ENCODE measurements around the gene PAH. TPM values are rescaled to one million over a fixed set of nuclear protein-coding genes. Genes with fewer than 3 reads are reported as not detected.

The PAH gene
- not detected for total RNA-seq
- long read RNA-seq, result 0 reads

DNA sequence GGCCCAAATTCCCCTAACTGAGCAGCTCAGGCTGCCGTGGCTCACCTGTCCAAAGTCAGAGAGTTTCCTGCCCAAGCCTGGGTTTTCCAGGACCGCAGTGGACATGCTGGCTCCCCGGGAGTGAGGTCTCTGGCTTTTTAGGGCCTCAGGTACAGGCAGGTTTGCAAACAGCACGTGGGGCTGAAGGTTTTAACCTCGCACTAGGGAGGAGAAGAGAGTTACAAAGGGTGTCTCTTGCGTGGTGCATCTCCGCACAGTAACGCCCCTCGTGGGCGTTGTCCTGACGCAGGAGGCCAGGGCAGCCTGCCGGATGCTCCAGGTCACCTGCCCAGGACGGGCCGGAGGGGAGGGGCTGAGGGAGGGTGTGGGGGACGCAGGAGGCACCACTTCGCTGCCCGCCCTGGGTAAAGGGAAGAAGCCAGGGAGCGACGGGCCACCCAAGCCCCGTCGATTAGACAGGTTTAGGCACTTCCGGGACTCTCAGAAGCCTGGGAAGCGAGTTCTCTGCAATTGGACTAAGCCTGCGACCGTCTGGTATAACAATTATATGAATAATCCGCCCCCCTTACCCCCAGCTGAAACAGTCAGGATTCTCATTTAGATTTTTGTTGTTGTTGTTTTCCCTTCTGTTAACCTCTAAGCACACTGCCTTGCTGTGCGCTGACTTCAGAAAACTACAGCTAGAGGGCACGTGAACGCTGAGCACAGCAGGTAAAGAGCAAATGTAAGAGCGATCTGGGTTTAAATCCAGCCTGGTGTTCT lies at the start of gene PAH:
Gene PAH, minus strand, starts transcription at position 219 of the 762 bp plus-strand sequence. Its CDS starts 114 bp downstream, at position 105.
- TF ChIP-seq, protein P1, sequence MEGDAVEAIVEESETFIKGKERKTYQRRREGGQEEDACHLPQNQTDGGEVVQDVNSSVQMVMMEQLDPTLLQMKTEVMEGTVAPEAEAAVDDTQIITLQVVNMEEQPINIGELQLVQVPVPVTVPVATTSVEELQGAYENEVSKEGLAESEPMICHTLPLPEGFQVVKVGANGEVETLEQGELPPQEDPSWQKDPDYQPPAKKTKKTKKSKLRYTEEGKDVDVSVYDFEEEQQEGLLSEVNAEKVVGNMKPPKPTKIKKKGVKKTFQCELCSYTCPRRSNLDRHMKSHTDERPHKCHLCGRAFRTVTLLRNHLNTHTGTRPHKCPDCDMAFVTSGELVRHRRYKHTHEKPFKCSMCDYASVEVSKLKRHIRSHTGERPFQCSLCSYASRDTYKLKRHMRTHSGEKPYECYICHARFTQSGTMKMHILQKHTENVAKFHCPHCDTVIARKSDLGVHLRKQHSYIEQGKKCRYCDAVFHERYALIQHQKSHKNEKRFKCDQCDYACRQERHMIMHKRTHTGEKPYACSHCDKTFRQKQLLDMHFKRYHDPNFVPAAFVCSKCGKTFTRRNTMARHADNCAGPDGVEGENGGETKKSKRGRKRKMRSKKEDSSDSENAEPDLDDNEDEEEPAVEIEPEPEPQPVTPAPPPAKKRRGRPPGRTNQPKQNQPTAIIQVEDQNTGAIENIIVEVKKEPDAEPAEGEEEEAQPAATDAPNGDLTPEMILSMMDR (IDR thresholded peaks at IDR 0.05), result no peak
- Histone ChIP-seq H3K36me3 (no peaks in the 10 kb centered on the region), H3K27me3 (peaks cover 9% of the 10 kb centered on the region), H3K27ac (no peak within 1 kb of the TSS), H3K4me3 (peak within 1 kb of the TSS; percentile 32), H3K4me1 (no peaks in the 10 kb centered on the region), H3K9me3 (no peaks in the 10 kb centered on the region)
- ATAC-seq (peak; percentile 86), DNase-seq (peak; percentile 69)
- intact Hi-C loops (cut with DNase I), result no loop called here

DNA sequence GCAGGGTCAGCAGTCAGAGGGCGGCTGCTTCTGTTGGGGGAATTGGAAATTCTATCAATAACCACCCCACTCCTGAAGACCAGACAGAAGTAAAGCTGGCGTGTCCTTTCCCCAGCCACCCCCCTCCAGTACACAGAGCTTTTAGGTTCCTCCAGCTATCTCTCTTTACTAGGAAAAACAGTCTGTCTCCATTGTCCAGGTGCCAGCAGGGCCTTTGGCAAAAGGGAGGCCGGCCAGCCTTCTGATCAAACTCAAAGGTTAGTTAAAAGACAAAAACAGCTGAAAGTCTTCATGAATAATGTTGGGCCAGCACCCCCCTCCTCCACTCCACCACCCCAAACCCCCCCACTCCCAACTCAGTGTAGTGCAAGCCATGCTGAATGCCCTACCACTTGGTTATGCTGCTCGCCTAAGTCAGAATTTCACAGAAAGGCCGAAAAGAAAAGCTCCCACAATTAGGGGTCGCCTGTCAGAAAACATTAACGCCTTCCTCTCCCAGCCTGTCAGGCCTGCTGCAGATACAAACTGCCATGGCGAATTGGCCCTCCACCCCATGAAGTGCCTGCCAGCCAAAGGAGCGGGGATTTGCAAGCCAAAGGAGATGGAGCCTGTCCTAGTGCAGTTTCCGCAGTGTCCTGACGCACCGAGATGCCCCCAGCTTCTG lies 49.3 kb upstream of the PAH start:
- DNase-seq (no peak), ATAC-seq (no peak)
- no peaks in the 10 kb centered on the region for H3K36me3 ChIP-seq
- no peak overlapping the region for H3K4me3 ChIP-seq
- H3K4me1 ChIP-seq, result no peaks in the 10 kb centered on the region
- intact Hi-C loops (cut with DNase I), result no loop called here
- TF ChIP-seq, protein P1 (IDR thresholded peaks at IDR 0.05), result no peak
- H3K27me3 ChIP-seq, result peaks cover 49% of the 10 kb centered on the region
- no peaks in the 10 kb centered on the region for H3K9me3 ChIP-seq
- no peak overlapping the region for H3K27ac ChIP-seq

DNA sequence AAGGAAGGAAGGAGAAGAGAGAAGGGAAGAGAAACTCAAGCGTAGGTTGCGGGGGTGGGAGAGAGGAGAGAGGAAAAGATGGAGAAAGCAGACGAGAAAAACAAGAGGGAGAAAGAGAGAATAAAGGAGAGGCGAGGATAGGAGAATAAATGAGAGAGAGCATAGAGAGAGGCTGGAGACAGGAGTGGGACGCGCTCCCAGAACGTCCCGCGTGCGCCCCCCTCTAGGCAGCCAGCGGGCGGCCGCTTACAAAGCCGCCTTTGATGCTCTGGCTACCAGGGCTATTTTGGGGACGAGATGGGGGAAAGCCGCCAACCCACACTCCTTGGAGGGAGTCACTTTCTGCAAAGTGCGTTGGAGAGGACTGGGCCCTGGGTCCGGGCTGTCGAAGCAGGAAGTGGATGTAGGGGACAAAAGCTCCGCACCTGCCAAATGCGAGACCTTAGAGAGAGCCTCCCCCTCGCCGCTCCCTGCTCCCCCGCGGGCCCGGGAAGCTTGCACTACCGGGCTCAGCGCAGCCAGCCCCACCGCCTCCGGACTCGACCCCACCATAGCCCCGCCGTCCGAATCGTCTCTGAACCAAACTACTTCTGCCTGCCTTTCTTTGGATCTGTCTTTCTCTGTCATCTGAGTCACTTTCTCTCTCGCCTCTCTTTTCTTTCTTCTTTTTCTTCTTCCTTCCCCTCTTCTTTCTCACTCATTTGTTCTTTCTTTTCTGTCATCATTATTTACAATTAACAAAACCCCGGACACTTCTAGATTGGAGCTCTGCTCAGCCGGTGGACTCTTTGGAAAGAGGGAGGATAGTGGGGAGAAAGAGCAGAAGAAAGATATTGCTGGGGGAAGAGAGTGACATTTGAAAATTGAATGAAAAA lies 48.5 kb upstream of the PAH start:
- Histone ChIP-seq H3K27me3 (peaks cover 57% of the 10 kb centered on the region), H3K36me3 (no peaks in the 10 kb centered on the region), H3K4me3 (no peak overlapping the region), H3K27ac (no peak overlapping the region), H3K4me1 (no peaks in the 10 kb centered on the region), H3K9me3 (no peaks in the 10 kb centered on the region)
- ATAC-seq, result peak; percentile 30
- no peak for DNase-seq
- intact Hi-C loops (cut with DNase I), result no loop called here
- TF ChIP-seq, protein P1 (IDR thresholded peaks at IDR 0.05), result no peak

DNA sequence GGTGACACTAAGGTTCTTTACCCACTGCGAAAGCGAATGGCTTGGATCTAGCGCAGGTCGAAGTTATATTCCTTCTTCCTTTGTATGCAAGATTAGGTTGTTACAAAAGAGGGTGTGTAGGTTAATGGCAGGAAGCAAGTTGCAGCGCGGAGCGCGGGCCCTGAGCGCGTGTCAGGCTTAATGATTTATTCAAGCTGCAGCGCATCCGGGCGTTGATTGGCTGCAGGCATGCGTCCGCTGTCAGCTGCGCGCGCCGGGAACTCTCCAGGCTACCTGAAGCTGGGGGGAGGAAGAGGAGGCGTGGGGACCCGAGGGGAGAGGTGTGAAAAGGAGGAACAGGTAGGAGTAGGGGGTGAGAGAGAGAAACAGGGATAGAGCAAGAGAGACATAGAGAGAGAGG lies 47.8 kb upstream of the PAH start:
- no peaks in the 10 kb centered on the region for H3K9me3 ChIP-seq
- peaks cover 64% of the 10 kb centered on the region for H3K27me3 ChIP-seq
- peak; percentile 60 for ATAC-seq
- no peaks in the 10 kb centered on the region for H3K4me1 ChIP-seq
- intact Hi-C loops (cut with DNase I), result no loop called here
- H3K27ac ChIP-seq, result no peak overlapping the region
- H3K4me3 ChIP-seq, result no peak overlapping the region
- TF ChIP-seq, protein P1 (IDR thresholded peaks at IDR 0.05), result no peak
- DNase-seq, result no peak
- H3K36me3 ChIP-seq, result no peaks in the 10 kb centered on the region

DNA sequence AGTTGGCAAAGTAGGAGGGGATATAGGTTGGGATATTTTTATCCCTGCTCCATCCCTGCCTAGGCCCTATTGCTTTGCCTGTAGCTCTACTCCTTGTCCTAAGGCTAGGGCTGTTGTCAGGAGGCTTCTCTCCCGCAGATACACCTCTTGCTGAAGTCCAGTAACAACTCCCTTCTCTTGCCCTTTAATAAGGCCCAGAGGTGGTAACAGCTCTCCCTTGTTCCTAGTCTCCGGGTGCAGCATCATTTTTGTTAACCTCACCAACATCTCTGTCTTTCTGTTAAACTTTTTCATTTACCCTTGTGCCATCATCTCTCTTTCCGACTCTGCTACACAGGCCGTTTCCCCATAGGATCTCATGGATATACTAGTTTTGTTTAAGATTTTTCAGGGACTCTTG lies 46.8 kb upstream of the PAH start:
- H3K27ac ChIP-seq, result no peak overlapping the region
- no peaks in the 10 kb centered on the region for H3K4me1 ChIP-seq
- intact Hi-C loops (cut with DNase I), result no loop called here
- H3K9me3 ChIP-seq, result no peaks in the 10 kb centered on the region
- no peak for DNase-seq
- H3K36me3 ChIP-seq, result no peaks in the 10 kb centered on the region
- H3K4me3 ChIP-seq, result no peak overlapping the region
- TF ChIP-seq, protein P1 (IDR thresholded peaks at IDR 0.05), result no peak
- H3K27me3 ChIP-seq, result peaks cover 72% of the 10 kb centered on the region
- no peak for ATAC-seq

All from upper lobe of right lung (tissue), 1 donor.